Brain microvascular endothelial cell (primary cell): ENCODE results near the gene PHLPP1.

Experiments
- DNase-seq: peaks from one replicate; pipeline ENCODE4 v3.0.0-alpha.2; 2020
- H3K27ac ChIP-seq: fragments of 250-450 bp; sonication (Bioruptor Pico); 2 replicates; pipeline ENCODE4 v1.5.1; 2020; ENCODE audit warnings: mild to moderate bottlenecking, moderate library complexity
- H3K27me3 ChIP-seq: fragments of 250-450 bp; sonication (Bioruptor Pico); replicated peaks from 2 replicates; pipeline ENCODE4 v1.5.1; 2020; ENCODE audit warnings: mild to moderate bottlenecking
- H3K36me3 ChIP-seq: fragments of 250-450 bp; sonication (Bioruptor Pico); replicated peaks from 2 replicates; pipeline ENCODE4 v1.5.1; 2020; ENCODE audit warnings: mild to moderate bottlenecking
- H3K4me3 ChIP-seq: 2 replicates; pipeline ENCODE4 v1.5.1; 2011; ENCODE audit warnings: low read depth, mild to moderate bottlenecking, control low read depth, low read length, moderate library complexity
- in situ Hi-C: cut with HindIII; loops from 2 replicates; pipeline ENCODE4 v1.10.0; 2017; ENCODE audit warnings: low sequenced_read_pairs, low pct_ligation_motif_present
- TF ChIP-seq, protein P1 (sequence below): IDR thresholded peaks from 2 replicates; pipeline ENCODE4 v1.5.1; 2011; ENCODE audit warnings: low read depth, mild to moderate bottlenecking, moderate library complexity, low read length, control low read depth, inconsistent platforms; ENCODE audit errors: missing control alignments

PHLPP1 gene

DNA sequence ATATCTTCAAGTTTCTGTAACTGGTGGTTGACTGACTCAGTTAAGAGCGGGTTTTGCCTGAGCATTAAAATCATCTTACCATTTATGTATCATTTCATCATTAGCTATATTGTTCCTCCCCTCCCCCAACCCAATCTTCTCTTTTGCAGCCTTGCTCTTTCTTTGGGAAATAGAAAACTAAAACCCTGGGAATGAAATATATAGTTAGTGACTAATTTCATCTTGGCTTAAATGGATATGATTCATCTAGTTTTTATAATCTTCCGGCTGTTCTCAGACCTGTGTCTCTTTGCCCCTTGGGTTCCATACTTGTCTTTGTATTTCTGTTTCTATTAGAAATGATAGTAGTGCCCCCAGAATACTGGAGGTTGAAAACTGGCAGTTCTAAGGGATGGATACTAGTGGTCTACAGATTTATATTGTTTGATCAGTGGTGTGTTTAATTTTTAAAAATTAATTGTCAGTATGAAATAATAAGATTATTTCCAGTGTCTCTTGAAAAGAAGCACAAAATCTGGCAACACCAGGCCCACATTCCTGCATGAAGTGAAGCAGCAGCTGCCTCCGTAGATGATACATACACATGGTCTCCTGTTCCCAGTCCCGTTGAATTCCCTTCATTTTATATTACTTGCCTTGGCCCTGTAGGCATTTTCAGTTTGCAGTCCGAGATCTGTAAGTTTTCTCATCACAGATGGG, 44.5 kb downstream of the PHLPP1 start:
- H3K27me3 ChIP-seq, result no peaks in the 10 kb centered on the region
- in situ Hi-C loops, result no loop called here
- TF ChIP-seq, protein P1, sequence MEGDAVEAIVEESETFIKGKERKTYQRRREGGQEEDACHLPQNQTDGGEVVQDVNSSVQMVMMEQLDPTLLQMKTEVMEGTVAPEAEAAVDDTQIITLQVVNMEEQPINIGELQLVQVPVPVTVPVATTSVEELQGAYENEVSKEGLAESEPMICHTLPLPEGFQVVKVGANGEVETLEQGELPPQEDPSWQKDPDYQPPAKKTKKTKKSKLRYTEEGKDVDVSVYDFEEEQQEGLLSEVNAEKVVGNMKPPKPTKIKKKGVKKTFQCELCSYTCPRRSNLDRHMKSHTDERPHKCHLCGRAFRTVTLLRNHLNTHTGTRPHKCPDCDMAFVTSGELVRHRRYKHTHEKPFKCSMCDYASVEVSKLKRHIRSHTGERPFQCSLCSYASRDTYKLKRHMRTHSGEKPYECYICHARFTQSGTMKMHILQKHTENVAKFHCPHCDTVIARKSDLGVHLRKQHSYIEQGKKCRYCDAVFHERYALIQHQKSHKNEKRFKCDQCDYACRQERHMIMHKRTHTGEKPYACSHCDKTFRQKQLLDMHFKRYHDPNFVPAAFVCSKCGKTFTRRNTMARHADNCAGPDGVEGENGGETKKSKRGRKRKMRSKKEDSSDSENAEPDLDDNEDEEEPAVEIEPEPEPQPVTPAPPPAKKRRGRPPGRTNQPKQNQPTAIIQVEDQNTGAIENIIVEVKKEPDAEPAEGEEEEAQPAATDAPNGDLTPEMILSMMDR, result no peak
- H3K36me3 ChIP-seq, result no peaks in the 10 kb centered on the region
- peak; percentile 52 for DNase-seq
- peak overlapping the region; percentile 68 for H3K27ac ChIP-seq
- H3K4me3 ChIP-seq, result no peak overlapping the region

DNA sequence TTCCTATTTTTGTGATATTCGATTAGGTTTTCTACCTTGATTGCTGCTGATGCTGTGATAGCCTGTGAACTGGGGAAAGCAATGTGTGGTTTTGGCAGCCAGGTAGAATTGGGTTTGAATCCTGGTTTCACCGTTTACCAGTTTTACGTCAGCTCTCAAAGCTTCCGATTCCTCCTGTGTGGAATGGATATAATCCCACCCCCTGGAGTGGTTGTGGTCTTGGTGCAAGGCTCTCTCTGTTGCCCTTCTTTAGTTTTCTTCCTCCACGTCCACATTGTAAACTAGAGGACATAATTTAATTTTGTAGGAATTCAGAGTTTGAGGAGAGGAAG, 45.0 kb downstream of the PHLPP1 start:
- Histone ChIP-seq H3K27ac (peak overlapping the region; percentile 68), H3K4me3 (no peak overlapping the region), H3K36me3 (no peaks in the 10 kb centered on the region), H3K27me3 (no peaks in the 10 kb centered on the region)
- TF ChIP-seq, protein P1, result no peak
- DNase-seq, result no peak
- in situ Hi-C loops, result no loop called here

DNA sequence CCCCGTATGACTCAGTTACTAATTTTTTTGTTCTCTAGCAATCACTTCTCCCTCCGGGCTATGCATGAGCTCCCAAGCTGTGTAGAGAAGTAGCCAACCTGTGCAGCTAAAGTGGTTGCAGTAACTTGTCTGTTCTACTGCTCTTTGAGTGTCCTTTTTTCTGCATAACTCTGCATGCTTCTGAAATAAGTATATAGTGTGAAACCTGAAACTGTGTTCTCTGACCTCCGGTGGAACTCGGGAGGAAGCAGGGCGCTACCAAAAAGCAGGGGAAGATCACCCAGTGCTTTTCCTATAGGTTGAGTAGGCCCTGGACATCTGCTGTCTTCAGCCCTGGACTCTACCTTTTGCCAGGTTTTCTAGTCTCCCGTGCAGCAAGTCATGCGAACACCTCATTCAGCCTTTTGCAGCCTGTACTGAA, 47.8 kb downstream of the PHLPP1 start:
- no peak overlapping the region for H3K27ac ChIP-seq

DNA sequence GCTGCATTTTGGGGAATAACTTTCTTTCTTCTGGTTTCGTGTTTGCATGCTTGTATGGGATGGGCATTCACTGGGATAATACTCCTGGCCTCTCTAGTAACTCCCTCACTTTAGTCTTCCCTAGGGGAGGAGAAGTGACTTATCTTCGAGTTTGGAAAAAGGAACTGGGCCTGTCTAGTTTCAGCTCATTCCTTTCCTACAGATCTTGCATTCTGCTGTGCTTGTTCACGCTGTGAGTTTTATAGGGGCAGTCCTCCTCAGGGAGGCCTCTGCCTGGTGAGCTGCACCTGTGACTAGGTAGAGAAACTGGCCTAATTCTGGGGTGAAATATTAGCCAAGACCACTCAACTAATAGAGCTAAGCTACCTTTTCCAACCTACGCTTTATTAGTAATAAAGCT, 50.9 kb downstream of the PHLPP1 start:
- Histone ChIP-seq H3K27ac (no peak overlapping the region), H3K36me3 (no peaks in the 10 kb centered on the region), H3K4me3 (no peak overlapping the region), H3K27me3 (no peaks in the 10 kb centered on the region)
- in situ Hi-C loops, result no loop called here
- DNase-seq, result no peak
- TF ChIP-seq, protein P1, result no peak

More for the DNA sequence above, 47.8 kb downstream of the PHLPP1 start:
- Histone ChIP-seq H3K27me3 (no peaks in the 10 kb centered on the region), H3K4me3 (no peak overlapping the region), H3K36me3 (no peaks in the 10 kb centered on the region)
- TF ChIP-seq, protein P1, result no peak
- no peak for DNase-seq
- in situ Hi-C loops, result no loop called here

DNA sequence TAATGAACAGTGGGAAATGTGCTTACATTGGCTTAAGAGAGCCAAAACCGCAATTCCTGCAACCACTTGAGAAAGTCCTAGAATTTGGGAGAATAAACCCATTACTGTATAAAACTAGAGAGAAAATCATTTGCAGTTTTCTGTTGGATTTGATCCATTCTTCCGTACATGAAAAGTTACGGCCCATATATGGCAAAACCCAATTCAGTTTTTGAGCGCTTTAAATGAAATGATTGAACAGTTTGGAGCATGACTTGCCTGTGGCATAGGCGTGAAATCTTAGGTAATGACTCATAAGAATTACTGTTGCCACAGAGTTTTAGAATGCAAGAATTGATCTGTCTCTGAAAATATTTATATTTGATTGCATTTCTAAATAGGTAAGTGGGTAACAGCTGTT, 52.0 kb downstream of the PHLPP1 start:
- H3K36me3 ChIP-seq, result no peaks in the 10 kb centered on the region
- peak; percentile 40 for DNase-seq
- in situ Hi-C loops, result no loop called here
- H3K27ac ChIP-seq, result peak overlapping the region; percentile 30
- TF ChIP-seq, protein P1, result no peak
- no peaks in the 10 kb centered on the region for H3K27me3 ChIP-seq
- H3K4me3 ChIP-seq, result no peak overlapping the region
